NCI-H748 treated with DMSO at 0.1 percent for 48 hours (cell line): ENCODE results near the gene PRR23E.

Experiments
- DNase-seq: peaks from one replicate; lab custom pipeline; 2025; lab: John Stamatoyannopoulos, UW

Gene PRR23E

GRCh38 chr3:127165036-127165435 is 27.9 kb upstream of the PRR23E start:
- no peak for DNase-seq

- DNase-seq = no peak
Observed at GRCh38 chr3:127165694-127166485, 27.0 kb upstream of the PRR23E start.

- no peak for DNase-seq
Observed at GRCh38 chr3:127166501-127167065, 26.3 kb upstream of the PRR23E start.

GRCh38 chr3:127167315-127168043 is 25.5 kb upstream of the PRR23E start:
- no peak for DNase-seq

DNA sequence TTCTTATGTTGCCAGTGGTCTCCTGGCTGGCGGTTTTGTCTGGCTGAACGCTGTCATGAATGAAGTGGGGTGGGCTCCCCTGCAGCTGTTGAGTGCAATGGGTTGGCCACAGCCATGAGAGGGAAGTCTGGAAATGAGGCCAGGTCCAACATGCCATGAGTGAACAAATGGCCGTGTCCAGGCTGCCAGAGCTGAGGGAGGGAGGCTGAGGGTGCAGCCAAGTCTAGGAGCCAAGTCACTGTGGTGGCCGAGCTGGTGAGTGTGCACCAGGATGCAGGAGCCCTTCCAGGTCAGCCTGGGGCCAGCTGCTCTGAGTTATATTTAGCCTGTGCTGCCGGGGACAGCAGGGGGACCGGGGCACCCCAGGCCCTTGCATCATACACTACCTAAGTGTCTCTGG is 24.7 kb upstream of the PRR23E start:
- no peak for DNase-seq

DNA sequence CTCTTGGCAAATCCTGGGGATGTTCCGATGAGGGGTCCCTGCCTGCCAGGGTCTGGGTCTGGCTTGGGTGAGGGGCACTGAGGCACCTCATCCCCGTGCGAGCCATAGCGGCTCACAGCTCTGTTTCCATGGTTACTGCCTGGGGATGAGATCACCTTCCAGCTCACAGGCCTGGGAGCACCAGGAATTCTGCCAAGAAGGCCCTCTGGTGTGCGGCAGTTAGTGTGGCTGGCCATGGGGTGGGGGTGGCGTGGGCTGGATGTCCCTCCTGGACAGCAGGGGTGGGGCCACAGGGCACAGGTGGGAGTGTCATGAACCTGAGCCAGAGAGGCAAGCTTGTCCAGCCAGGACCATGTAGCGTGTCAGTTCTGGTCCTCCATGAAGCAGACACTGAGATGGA is 22.1 kb upstream of the PRR23E start:
- DNase-seq = no peak

- DNase-seq = no peak
Observed at GRCh38 chr3:127171320-127171719, 21.6 kb upstream of the PRR23E start.

DNA sequence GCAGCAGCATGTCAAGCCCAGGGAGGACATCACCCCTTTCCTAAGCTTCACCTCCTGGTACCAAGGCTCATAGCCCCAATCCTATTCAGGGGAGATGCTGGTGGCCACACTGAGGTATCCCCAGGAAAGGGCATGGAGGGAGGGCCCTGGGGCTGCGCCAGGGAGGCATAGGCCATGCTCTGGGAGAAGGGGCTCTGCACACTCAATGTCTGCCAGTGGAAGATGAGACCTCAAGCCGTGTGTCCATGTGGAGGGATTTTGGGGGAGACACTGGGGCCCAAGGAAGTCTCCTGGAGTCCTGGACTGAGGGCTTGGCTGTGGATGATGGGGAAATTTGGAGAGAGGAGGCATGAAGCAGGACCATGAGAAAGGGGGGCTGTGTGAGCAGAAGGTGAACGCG is 21.2 kb upstream of the PRR23E start:
- no peak for DNase-seq

GRCh38 chr3:127172211-127172610 is 20.7 kb upstream of the PRR23E start:
- DNase-seq = no peak

GRCh38 chr3:127172781-127173515 is 20.0 kb upstream of the PRR23E start:
- DNase-seq = peak; percentile 19

- no peak for DNase-seq
Observed at GRCh38 chr3:127173516-127174166, 19.3 kb upstream of the PRR23E start.

DNA sequence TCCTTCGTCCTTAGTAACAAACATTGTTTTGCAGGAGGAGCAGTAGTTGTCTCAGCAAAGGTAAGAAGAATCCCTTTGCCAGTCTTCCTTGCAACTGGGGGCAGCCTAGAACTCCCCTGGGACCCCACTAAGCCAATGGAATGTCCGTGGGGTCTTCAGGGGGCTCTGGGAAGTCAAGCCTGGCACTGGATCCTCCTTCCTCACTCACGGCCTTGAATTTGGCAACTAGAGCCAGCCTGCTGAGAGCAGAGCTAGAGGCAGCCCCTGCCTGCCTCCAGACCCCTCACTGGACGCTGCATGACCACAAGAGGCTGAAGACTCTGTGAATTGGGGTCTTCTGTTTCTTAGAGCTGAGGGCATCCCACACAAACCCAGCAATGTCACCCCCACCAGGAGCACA is 18.6 kb upstream of the PRR23E start:
- no peak for DNase-seq

GRCh38 chr3:127174715-127175140 is 18.2 kb upstream of the PRR23E start:
- no peak for DNase-seq

GRCh38 chr3:127175272-127175671 is 17.7 kb upstream of the PRR23E start:
- no peak for DNase-seq

DNA sequence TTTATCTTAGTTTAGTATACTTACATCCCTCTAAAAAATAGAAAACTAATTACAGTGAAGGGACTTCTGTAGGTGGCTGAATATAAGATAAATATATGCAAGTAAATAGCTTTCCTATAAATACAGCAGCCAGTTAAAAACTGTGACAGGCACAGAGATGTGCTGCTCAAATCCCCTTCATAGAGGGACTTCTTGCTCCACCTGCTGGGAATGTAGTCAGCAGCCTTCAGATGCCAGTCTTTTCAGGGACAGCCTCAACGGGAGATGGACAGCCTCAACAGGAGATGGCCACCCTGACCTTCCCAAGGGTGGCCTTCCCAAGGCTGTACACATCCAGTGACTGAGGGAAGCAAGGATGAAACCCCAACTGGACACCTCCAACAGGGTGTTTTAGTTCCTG is 15.7 kb upstream of the PRR23E start:
- no peak for DNase-seq

DNA sequence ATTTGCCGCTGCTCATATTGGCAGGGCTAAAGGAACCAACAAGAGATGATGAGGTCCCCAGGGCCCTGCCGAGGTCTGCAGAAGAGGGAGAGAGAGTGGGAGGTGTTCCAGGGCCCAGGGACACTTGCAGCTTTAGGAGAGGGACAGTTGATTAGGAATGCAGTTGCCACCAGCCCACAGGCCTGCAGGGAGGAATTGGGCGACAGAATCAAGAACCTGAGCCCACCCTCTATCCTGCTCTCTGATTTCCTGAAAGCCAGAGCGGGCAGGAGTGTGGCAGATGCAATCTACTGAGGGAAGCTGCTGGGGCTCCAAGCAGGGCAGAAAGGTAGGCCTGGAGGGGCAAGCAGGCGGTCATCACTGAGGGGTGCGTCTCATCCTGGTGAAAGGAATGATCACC is 12.1 kb upstream of the PRR23E start:
- DNase-seq = no peak

DNA sequence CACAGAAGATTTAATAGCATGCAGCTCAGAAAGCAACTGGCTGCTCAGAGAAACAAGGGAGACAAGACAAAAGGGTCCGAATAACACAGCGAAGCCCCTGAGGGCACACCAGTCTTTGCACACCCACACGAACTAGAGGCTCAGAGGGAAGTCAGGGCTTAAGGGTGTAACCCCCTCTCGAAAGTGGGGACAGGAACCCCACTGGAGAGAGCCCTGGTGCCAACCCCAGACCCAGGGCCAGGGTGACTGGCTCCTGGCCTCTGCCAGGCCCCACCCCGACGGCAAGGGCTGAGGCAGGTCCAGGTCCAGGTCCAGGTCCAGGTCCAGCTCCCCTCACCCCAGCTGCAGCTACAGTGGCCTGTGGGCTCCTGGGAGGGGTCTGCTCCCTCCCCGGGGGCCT is 10.5 kb upstream of the PRR23E start:
- no peak for DNase-seq

DNA sequence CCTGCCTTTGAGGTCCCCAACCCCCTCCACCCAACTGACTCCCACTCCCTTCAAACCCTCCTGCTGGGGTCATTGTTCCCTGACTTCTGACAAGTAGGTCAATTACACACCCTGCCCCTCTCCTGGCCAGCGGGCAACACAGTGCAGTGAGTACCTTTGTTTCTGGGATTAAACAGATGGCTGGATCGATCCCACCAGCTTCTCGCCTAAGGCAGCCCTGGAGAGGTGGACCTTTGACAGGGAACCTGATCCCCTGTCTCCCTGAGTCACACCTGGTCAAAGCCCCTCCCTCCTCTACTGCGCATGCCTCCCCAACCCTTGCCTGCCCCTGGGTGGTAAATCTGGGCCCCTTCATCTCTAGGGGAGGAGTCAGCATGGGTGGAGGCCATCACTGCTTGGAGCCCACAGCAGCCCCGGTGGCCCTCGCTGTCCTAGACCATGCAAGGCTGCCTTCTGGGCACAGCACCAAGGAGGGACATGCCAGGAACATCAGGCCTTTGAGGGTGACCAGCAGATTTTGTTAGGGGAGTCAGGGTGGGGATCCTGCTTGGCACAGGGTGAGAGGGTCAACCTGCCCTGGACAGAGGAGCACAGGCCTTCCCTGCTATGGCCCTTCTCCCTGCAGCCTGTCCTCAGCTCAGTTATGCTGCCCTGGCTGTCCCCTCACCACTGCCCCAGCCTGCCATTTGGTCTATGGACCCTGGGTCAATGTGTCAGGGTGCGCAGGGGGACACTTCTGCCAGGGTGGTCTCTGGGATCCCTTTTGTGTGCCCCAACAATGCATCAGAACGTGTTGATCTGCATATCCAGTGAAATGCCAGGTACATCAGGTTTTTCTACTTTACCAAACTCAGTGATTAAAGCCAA is 9.8 kb upstream of the PRR23E start:
- no peak for DNase-seq

DNA sequence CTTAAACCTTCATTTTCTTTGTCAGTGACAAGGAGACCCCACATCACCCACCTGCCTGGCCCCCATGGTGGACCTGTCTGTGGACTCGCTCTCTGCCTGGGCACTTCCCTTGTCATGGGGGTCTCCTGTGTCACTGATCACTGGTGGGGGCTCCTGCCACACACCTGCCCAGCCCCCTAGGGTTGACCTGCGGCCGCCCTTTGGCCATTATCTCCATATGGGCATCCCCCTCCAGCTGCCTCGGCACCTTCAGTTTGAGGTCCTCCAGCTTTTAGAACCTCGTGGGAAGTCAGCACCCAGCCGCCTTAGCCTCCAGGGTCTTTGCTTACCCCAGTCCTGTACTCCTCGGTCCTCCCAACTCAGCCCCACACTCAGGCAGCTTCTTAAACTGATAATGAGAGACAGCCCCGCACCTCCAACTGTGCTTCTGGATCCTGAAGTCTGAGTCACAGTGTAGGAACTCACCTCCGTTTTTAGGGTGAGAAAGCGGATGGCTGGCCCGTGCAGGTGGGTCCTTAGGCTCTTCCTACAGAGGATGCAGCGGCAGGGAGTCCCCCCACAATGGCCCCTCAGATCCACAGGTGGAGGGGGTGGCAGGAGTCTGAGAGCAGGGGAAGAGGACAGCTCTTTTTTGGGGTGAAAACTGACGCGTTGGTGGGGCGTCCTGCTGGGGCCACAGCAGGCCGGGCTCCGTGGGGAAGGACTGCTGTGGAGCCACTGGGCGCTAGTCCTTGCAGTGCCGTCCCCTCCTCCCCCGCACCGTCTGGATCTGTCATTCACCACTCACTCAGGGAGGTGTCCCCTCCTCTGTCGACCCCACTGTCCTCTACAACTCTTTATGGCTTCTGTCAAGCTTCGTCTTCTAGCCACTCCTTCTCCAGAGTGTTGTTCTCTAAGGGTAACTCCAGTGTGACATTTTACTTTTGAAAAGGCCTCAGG is 8.7 kb upstream of the PRR23E start:
- DNase-seq = no peak

- no peak for DNase-seq
Observed at GRCh38 chr3:127184870-127185216, 8.1 kb upstream of the PRR23E start.
